A673 (cell line): Measurements from ENCODE around the gene ADAMTS9. TPM values are rescaled to one million over a fixed set of nuclear protein-coding genes. Genes with fewer than 3 reads are reported as not detected.

Experiments used
- BruUV-seq: library from RNA; stranded (reverse); fragments of 400-500 nt; replicated peaks from 2 replicates; lab custom pipeline; 2021; lab: Mats Ljungman, UMichigan
- CTCF ChIA-PET: fragments of 300-600 bp; sonication (Branson Sonifier 250); formaldehyde crosslinking; loops from one replicate; lab custom pipeline; 2022; ENCODE audit warnings: antibody characterized with exemption; lab: Charles Lee
- POLR2A ChIA-PET: fragments of 300-600 bp; sonication (Branson Sonifier 250); formaldehyde crosslinking; loops from one replicate; lab custom pipeline; 2022; ENCODE audit warnings: antibody characterized with exemption; ENCODE audit not compliant: low non-redundant PET; lab: Charles Lee
- DNase-seq: peaks from one replicate; pipeline ENCODE4 v3.0.0-alpha.2; 2015; ENCODE audit warnings: low spot score
- H3K27ac ChIP-seq: fragments of 200-600 bp; sonication (generic); 2 replicates; pipeline ENCODE4 v1.5.1; 2016; ENCODE audit warnings: mixed run types, low read depth, mild to moderate bottlenecking, mixed read lengths, antibody characterized with exemption, low read length; ENCODE audit not compliant: poor library complexity, severe bottlenecking
- H3K27me3 ChIP-seq: fragments of 200-600 bp; sonication (generic); replicated peaks from 2 replicates; pipeline ENCODE4 v1.6.1; 2017; ENCODE audit warnings: mixed run types, low read depth, mild to moderate bottlenecking, mixed read lengths, antibody characterized with exemption, low read length; ENCODE audit not compliant: insufficient read depth, poor library complexity
- H3K36me3 ChIP-seq: fragments of 200-600 bp; sonication (generic); 2 replicates; pipeline ENCODE4 v1.6.1; 2016; ENCODE audit warnings: mixed run types, mild to moderate bottlenecking, mixed read lengths, antibody characterized with exemption, low read length; ENCODE audit not compliant: insufficient read depth, poor library complexity, severe bottlenecking
- H3K4me1 ChIP-seq: fragments of 200-600 bp; sonication (generic); 2 replicates; pipeline ENCODE4 v1.6.1; 2017; ENCODE audit warnings: mixed run types, mild to moderate bottlenecking, mixed read lengths, antibody characterized with exemption, low read length; ENCODE audit not compliant: insufficient read depth, poor library complexity, severe bottlenecking
- H3K4me3 ChIP-seq: fragments of 200-600 bp; sonication (generic); 2 replicates; pipeline ENCODE4 v1.5.1; 2016; ENCODE audit warnings: low read depth, mixed run types, mild to moderate bottlenecking, mixed read lengths, low read length; ENCODE audit not compliant: poor library complexity, severe bottlenecking
- H3K9me3 ChIP-seq: fragments of 200-600 bp; sonication (generic); 2 replicates; pipeline ENCODE4 v1.6.1; 2016; ENCODE audit warnings: mixed run types, low read depth, mild to moderate bottlenecking, mixed read lengths, antibody characterized with exemption, low read length; ENCODE audit not compliant: poor library complexity, severe bottlenecking
- CTCF ChIP-seq: fragments of 300-800, 200-600 bp; sonication (generic); conservative IDR thresholded peaks from 2 replicates; pipeline ENCODE4 v1.5.1; 2017; ENCODE audit warnings: low read depth, mild to moderate bottlenecking, antibody characterized with exemption, low read length, moderate library complexity, mixed read lengths
- EZH2 ChIP-seq: fragments of 200-600 bp; sonication (generic); IDR thresholded peaks from 2 replicates; pipeline ENCODE4 v1.6.1; 2017; ENCODE audit warnings: borderline replicate concordance, low read depth, mild to moderate bottlenecking, mixed read lengths, antibody characterized with exemption, low read length; ENCODE audit not compliant: poor library complexity, severe bottlenecking
- intact Hi-C: fragments of 100-400 bp; cut with micrococcal nuclease; formaldehyde crosslinking; loops from one replicate; pipeline ENCODE4 v1.10.0; 2022; ENCODE audit not compliant: unreplicated experiment
- total RNA-seq: library from RNA; stranded (reverse); gene quantifications from 2 replicates; pipeline ENCODE4 v1.2.3, GENCODE V29; 2021

Gene ADAMTS9
- total RNA-seq, 1 experiment from 2014 or later: 0.26 TPM

DNA sequence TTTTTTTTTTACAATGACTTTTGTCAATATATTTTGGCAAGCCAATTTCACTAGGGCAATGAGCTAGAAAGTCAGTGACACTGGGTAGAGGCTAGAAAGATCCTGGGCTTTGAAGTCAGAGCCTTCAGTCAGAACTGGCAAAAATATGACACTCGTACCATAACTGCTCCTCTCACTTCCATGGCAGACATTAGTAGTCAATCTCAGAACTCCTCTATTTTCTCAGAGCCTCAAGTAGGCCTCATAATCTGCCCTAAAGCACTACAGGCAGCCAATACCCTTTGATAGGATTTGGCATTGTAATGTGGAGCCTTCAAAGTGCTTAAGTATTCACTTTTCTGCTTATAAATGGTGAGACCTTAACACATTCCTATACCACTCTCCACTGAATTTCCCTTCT is 67.8 kb downstream of the ADAMTS9 start:
- intact Hi-C loops: no loop called here
- POLR2A ChIA-PET: no interaction called here
- no peaks in the 10 kb centered on the region for H3K9me3 ChIP-seq
- TF ChIP-seq EZH2: no peak
- H3K27ac ChIP-seq: no peak overlapping the region
- no peak for DNase-seq
- H3K4me1 ChIP-seq: no peaks in the 10 kb centered on the region
- CTCF ChIA-PET: no interaction called here
- H3K27me3 ChIP-seq: no peaks in the 10 kb centered on the region
- H3K36me3 ChIP-seq: no peaks in the 10 kb centered on the region
- no peak overlapping the region for H3K4me3 ChIP-seq
- no TSS peak for BruUV-seq

- Histone ChIP-seq H3K4me3 (no peak overlapping the region), H3K27ac (no peak overlapping the region), H3K36me3 (no peaks in the 10 kb centered on the region), H3K27me3 (no peaks in the 10 kb centered on the region), H3K9me3 (no peaks in the 10 kb centered on the region), H3K4me1 (no peaks in the 10 kb centered on the region)
- POLR2A ChIA-PET: no interaction called here
- CTCF ChIA-PET: no interaction called here
- no TSS peak for BruUV-seq
- no peak for DNase-seq
- TF ChIP-seq EZH2 (no peak), CTCF (no peak)
- intact Hi-C loops: no loop called here
These were observed 68.6 kb downstream of the ADAMTS9 start for GRCh38 chr3:64619216-64619615.

DNA sequence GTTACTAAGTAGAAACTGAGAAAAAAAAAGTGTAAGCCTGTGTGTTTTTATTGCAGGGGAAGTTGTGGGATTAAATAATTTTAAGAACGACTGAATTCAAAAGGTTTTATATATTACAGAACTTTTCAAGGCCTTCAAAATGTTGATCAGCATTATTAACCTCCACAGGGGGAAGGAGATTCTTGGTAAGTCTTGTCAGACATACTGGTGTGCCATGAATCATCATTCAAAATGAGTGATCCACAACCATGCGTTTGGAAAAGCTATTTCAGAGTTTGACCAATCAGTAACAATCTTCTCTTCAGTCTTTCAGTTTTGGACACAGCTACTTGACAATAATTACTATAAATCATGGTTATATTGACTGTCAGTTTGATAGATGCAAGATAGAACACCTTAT is 70.2 kb downstream of the ADAMTS9 start:
- Histone ChIP-seq H3K4me1 (no peaks in the 10 kb centered on the region), H3K27ac (no peak overlapping the region), H3K27me3 (no peaks in the 10 kb centered on the region), H3K9me3 (no peaks in the 10 kb centered on the region), H3K4me3 (no peak overlapping the region), H3K36me3 (no peaks in the 10 kb centered on the region)
- no peak for DNase-seq
- ChIA-PET CTCF (no interaction called here), POLR2A (no interaction called here)
- no TSS peak for BruUV-seq
- intact Hi-C loops: no loop called here
- no peak for TF ChIP-seq EZH2
- no peak for TF ChIP-seq CTCF

- TF ChIP-seq EZH2 (no peak), CTCF (no peak)
- no peak for DNase-seq
- CTCF ChIA-PET: no interaction called here
- Histone ChIP-seq H3K27me3 (no peaks in the 10 kb centered on the region), H3K36me3 (no peaks in the 10 kb centered on the region), H3K4me3 (no peak overlapping the region), H3K4me1 (no peaks in the 10 kb centered on the region), H3K27ac (no peak overlapping the region), H3K9me3 (no peaks in the 10 kb centered on the region)
- BruUV-seq: no TSS peak
- POLR2A ChIA-PET: no interaction called here
- intact Hi-C loops: no loop called here
These were observed 70.8 kb downstream of the ADAMTS9 start for GRCh38 chr3:64616953-64617352.
